ENCODE data around the gene MDFIC. TPM values are rescaled to one million over a fixed set of nuclear protein-coding genes. Genes with fewer than 3 reads are reported as not detected.

Gene MDFIC
- total RNA-seq, 1 experiment from 2014 or later = 13.0 TPM

DNA sequence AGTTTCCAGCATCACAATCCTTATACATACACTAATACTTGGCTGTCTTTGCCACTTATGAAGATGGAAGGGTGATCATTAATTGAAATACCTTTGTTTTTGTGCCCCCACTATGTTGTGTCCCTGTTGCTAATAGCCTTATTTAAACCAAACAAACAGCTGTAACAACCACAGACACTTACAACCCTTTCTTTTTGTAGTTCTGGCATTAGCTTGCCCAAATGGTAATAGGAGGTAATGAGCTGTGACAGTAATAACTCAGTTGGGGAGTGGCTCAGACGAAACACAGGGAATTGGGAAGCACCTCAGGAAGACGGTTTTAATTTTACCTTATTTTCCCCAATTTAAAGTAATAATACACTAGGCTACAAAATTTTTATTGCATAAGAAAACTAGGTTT lies 83.4 kb downstream of the MDFIC start:
- Mint-ChIP-seq H3K27me3 (ENCODE audit: unreplicated experiment) (no peaks in the 10 kb centered on the region), H3K4me3 (ENCODE audit: low read depth, unreplicated experiment) (no peak overlapping the region), H3K9me3 (ENCODE audit: low read depth, unreplicated experiment) (no peaks in the 10 kb centered on the region), H3K36me3 (ENCODE audit: insufficient read depth, unreplicated experiment) (no peaks in the 10 kb centered on the region), H3K27ac (ENCODE audit: unreplicated experiment) (no peak overlapping the region), H3K4me1 (ENCODE audit: low read depth, unreplicated experiment) (peaks cover 38% of the 10 kb centered on the region)
- intact Hi-C loops (cut with micrococcal nuclease; ENCODE audit: unreplicated experiment) = no loop called here
- TF ChIP-seq, protein P1, sequence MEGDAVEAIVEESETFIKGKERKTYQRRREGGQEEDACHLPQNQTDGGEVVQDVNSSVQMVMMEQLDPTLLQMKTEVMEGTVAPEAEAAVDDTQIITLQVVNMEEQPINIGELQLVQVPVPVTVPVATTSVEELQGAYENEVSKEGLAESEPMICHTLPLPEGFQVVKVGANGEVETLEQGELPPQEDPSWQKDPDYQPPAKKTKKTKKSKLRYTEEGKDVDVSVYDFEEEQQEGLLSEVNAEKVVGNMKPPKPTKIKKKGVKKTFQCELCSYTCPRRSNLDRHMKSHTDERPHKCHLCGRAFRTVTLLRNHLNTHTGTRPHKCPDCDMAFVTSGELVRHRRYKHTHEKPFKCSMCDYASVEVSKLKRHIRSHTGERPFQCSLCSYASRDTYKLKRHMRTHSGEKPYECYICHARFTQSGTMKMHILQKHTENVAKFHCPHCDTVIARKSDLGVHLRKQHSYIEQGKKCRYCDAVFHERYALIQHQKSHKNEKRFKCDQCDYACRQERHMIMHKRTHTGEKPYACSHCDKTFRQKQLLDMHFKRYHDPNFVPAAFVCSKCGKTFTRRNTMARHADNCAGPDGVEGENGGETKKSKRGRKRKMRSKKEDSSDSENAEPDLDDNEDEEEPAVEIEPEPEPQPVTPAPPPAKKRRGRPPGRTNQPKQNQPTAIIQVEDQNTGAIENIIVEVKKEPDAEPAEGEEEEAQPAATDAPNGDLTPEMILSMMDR (IDR thresholded peaks at IDR 0.05; ENCODE audit: unreplicated experiment) = no peak
- no TSS peak for BruUV-seq (replicated peaks)
- CTCF ChIA-PET = interaction anchor here (0.6 kb wide), 1 partner anchor 106 kb away, joined by 4 read pairs; no protein-coding TSS in a partner anchor
- DNase-seq = no peak

DNA sequence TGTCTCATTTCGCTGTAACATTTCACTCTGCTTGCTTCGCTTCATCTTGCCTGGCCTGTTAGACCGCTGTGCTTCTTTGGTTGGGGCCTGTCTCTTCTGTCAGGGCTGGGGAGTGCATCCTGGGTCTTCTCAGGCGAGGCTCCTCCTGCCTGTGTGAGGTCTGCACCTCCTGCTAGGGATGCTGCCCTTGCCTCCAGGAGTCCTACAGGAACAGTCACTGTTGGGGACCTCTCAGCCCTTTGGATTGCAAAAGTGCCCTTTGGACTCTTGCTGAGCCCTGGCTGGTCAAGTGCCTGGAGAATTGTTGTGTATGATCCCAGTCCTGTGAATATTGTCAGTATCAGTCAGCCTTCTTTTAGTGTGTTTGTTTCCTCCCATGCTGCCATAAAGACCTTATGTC lies 84.1 kb downstream of the MDFIC start:
- TF ChIP-seq, protein P1 (IDR thresholded peaks at IDR 0.05; ENCODE audit: unreplicated experiment) = no peak
- intact Hi-C loops (cut with micrococcal nuclease; ENCODE audit: unreplicated experiment) = no loop called here
- Mint-ChIP-seq H3K27ac (ENCODE audit: unreplicated experiment) (no peak overlapping the region), H3K9me3 (ENCODE audit: low read depth, unreplicated experiment) (no peaks in the 10 kb centered on the region), H3K27me3 (ENCODE audit: unreplicated experiment) (no peaks in the 10 kb centered on the region), H3K4me3 (ENCODE audit: low read depth, unreplicated experiment) (no peak overlapping the region), H3K36me3 (ENCODE audit: insufficient read depth, unreplicated experiment) (no peaks in the 10 kb centered on the region), H3K4me1 (ENCODE audit: low read depth, unreplicated experiment) (peaks cover 38% of the 10 kb centered on the region)
- peak; percentile 19 for DNase-seq
- CTCF ChIA-PET = no interaction called here
- no TSS peak for BruUV-seq (replicated peaks)

DNA sequence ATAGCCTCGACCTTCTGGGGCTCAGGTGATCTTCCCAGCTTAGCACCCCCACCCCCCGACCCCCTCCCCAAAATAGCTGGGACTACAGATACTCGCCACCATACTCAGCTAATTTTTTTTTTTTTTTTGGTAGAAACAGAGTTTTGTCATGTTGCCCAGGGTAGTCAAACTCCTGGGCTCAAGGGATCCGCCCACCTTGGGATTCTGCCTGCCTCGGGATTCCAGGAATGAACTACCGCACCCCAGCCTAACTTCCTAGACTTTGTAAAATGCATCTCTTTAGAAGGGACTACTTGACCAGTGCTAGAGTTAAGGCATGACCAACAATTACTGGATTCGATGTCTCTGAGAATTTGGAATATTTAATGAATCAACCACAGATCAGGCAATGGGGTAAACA lies 85.9 kb downstream of the MDFIC start:
- no peak overlapping the region for H3K4me3 Mint-ChIP-seq (ENCODE audit: low read depth, unreplicated experiment)

DNA sequence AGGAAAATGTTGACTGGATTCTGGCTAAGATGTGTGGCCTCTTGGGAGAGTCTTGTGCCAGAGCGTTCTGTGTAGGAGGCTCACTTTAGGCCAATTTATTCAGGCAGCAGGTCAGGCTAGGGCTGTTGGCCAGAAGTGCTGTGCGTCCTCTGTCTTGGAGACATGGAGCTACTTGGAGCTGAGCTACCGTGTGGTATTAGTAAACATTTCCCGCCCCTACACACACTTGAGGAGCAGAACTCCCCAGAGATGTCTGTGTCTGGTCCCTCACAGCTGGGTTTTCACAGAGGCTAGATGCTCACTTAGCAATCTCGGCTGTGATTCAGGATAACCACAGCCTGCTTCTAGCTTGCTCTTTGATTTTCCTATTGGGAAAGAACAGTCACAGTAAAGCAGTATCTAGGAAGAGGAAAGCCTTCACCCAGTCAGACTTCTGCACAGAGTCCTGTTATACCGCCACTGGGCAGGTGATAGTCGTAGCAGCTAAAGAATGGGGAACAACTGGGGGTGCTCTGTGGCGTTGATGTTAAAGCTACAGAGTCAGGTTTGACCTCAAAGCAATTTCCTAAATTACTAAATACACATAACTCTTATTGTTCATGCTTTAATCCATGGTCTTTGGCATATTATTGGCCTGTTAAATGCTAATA lies 86.7 kb downstream of the MDFIC start:
- TF ChIP-seq, protein P1 (IDR thresholded peaks at IDR 0.05; ENCODE audit: unreplicated experiment) = no peak
- CTCF ChIA-PET = no interaction called here
- Mint-ChIP-seq H3K9me3 (ENCODE audit: low read depth, unreplicated experiment) (no peaks in the 10 kb centered on the region), H3K27ac (ENCODE audit: unreplicated experiment) (no peak overlapping the region), H3K4me1 (ENCODE audit: low read depth, unreplicated experiment) (peaks cover 29% of the 10 kb centered on the region), H3K4me3 (ENCODE audit: low read depth, unreplicated experiment) (no peak overlapping the region), H3K27me3 (ENCODE audit: unreplicated experiment) (no peaks in the 10 kb centered on the region), H3K36me3 (ENCODE audit: insufficient read depth, unreplicated experiment) (no peaks in the 10 kb centered on the region)
- intact Hi-C loops (cut with micrococcal nuclease; ENCODE audit: unreplicated experiment) = no loop called here
- BruUV-seq (replicated peaks) = no TSS peak
- DNase-seq = no peak

More for the DNA sequence above, 85.9 kb downstream of the MDFIC start:
- TF ChIP-seq, protein P1 (IDR thresholded peaks at IDR 0.05; ENCODE audit: unreplicated experiment) = no peak
- Mint-ChIP-seq H3K9me3 (ENCODE audit: low read depth, unreplicated experiment) (no peaks in the 10 kb centered on the region), H3K36me3 (ENCODE audit: insufficient read depth, unreplicated experiment) (no peaks in the 10 kb centered on the region), H3K4me1 (ENCODE audit: low read depth, unreplicated experiment) (peaks cover 36% of the 10 kb centered on the region), H3K27ac (ENCODE audit: unreplicated experiment) (no peak overlapping the region), H3K27me3 (ENCODE audit: unreplicated experiment) (no peaks in the 10 kb centered on the region)
- no TSS peak for BruUV-seq (replicated peaks)
- CTCF ChIA-PET = no interaction called here
- intact Hi-C loops (cut with micrococcal nuclease; ENCODE audit: unreplicated experiment) = no loop called here
- DNase-seq = no peak
